ENCODE data around the gene POLG2. TPM values are rescaled to one million over a fixed set of nuclear protein-coding genes. Genes with fewer than 3 reads are reported as not detected.

The POLG2 gene
- total RNA-seq, 1 experiment from 2014 or later = 20.3 TPM

GRCh38 chr17:64540118-64540776 is 43.4 kb upstream of the POLG2 start:
- DNase-seq (peak; percentile 88), ATAC-seq (peak; percentile 88)
- TF ChIP-seq EZH2phosphoT487 (IDR thresholded peaks at IDR 0.05; ENCODE audit: borderline replicate concordance, low read length) (no peak), CTCF (conservative IDR thresholded peaks at IDR 0.05; ENCODE audit: low read depth, low read length) (no peak), EZH2 (IDR thresholded peaks at IDR 0.05; ENCODE audit: low read length, unreplicated experiment) (no peak)
- H3K79me2 ChIP-seq (ENCODE audit: low read length) = no peaks in the 10 kb centered on the region
- 0 out of 2 replicates have a peak, but pooled peaks cover 3% of the 10 kb centered on the region for H4K20me1 ChIP-seq (ENCODE audit: low read length)
- H3K4me1 ChIP-seq (ENCODE audit: insufficient read depth, low read length) = peaks cover 16% of the 10 kb centered on the region
- intact Hi-C loops (cut with micrococcal nuclease) = loop anchor here (1.0 to 10.0 kb wide), 2 partner anchors 65 to 109 kb away; no protein-coding TSS in a partner anchor
- H3K4me2 ChIP-seq (ENCODE audit: low read length) = no peak overlapping the region
- H3K36me3 ChIP-seq (ENCODE audit: low read depth, low read length) = peaks cover 66% of the 10 kb centered on the region
- no TSS peak for BruUV-seq (replicated peaks)
- CTCF ChIA-PET = no interaction called here
- no peak overlapping the region for H2AFZ ChIP-seq (ENCODE audit: low read length)
- no peak overlapping the region for H3K9ac ChIP-seq (ENCODE audit: low read length)
- H3F3A ChIP-seq (ENCODE audit: low read length, unreplicated experiment) = no peaks in the 10 kb centered on the region
- H3K27me3 ChIP-seq (ENCODE audit: low read length) = no peaks in the 10 kb centered on the region
- POLR2A ChIA-PET (ENCODE audit: unreplicated experiment) = interaction anchor here (0.6 kb wide), 1 partner anchor 35 kb away, joined by 4 read pairs; no protein-coding TSS in a partner anchor
- no peaks in the 10 kb centered on the region for H3K9me2 ChIP-seq (replicated peaks; ENCODE audit: low read length)
- H3K4me3 ChIP-seq (ENCODE audit: low read length) = no peak overlapping the region
- no peaks in the 10 kb centered on the region for H3K9me3 ChIP-seq (ENCODE audit: low read length)
- peak overlapping the region; percentile 29 for H3K27ac ChIP-seq (ENCODE audit: low read length)

DNA sequence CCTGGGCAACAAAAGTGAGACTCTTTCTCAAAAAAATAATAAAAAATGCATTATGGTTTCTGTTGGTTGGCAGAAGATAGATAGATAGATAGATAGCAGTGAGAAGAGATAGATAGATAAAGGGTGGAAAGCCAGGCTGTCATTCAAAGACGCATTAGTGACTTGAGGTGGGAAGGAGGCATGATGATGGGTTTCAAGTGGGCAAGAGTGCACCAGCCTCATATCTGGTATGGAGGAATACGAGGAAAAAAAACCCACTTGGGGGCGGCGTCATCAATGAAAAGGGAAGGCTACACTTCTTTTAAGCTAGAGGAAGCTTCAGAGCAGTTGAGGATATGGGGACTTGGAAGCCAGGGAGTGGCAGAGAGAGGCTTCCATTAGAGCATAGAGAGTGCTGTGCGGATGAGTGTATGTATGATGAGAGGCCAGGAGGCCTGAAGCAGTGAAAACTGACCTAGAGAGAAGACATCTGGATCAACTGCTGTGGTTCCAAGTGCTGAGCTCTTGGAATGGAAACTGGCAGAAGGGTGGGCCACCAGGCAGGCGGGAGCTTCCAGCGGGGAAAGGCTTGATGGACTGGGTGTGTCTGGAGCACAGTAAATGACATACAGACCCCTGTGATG is 41.8 kb upstream of the POLG2 start:
- Histone ChIP-seq H3K9me3 (ENCODE audit: low read length) (no peaks in the 10 kb centered on the region), H3K4me3 (ENCODE audit: low read length) (no peak overlapping the region), H2AFZ (ENCODE audit: low read length) (no peak overlapping the region), H3K79me2 (ENCODE audit: low read length) (no peaks in the 10 kb centered on the region), H3K27me3 (ENCODE audit: low read length) (no peaks in the 10 kb centered on the region), H3K27ac (ENCODE audit: low read length) (no peak overlapping the region), H3F3A (ENCODE audit: low read length, unreplicated experiment) (peaks cover 5% of the 10 kb centered on the region), H3K9me2 (replicated peaks; ENCODE audit: low read length) (no peaks in the 10 kb centered on the region), H3K36me3 (ENCODE audit: low read depth, low read length) (peaks cover 66% of the 10 kb centered on the region), H3K4me2 (ENCODE audit: low read length) (no peak overlapping the region), H3K9ac (ENCODE audit: low read length) (no peak overlapping the region), H3K4me1 (ENCODE audit: insufficient read depth, low read length) (peaks cover 16% of the 10 kb centered on the region), H4K20me1 (ENCODE audit: low read length) (no peaks in the 10 kb centered on the region)
- ChIA-PET POLR2A (ENCODE audit: unreplicated experiment) (interaction anchor here (0.5 kb wide), 1 partner anchor 198 kb away, joined by 3 read pairs; no protein-coding TSS in a partner anchor), CTCF (interaction anchor here (0.6 kb wide), 1 partner anchor 98 kb away, joined by 3 read pairs; no protein-coding TSS in a partner anchor)
- BruUV-seq (replicated peaks) = no TSS peak
- intact Hi-C loops (cut with micrococcal nuclease) = no loop called here
- ATAC-seq (no peak), DNase-seq (no peak)
- TF ChIP-seq EZH2 (IDR thresholded peaks at IDR 0.05; ENCODE audit: low read length, unreplicated experiment) = no peak
- no peak for TF ChIP-seq EZH2phosphoT487 (IDR thresholded peaks at IDR 0.05; ENCODE audit: borderline replicate concordance, low read length)
- TF ChIP-seq CTCF (conservative IDR thresholded peaks at IDR 0.05; ENCODE audit: low read depth, low read length) = no peak

- Histone ChIP-seq H3K27me3 (ENCODE audit: low read length) (no peaks in the 10 kb centered on the region), H3K27ac (ENCODE audit: low read length) (no peak overlapping the region), H3K4me3 (ENCODE audit: low read length) (no peak overlapping the region), H3K9me2 (replicated peaks; ENCODE audit: low read length) (no peaks in the 10 kb centered on the region), H3K9me3 (ENCODE audit: low read length) (no peaks in the 10 kb centered on the region), H3K79me2 (ENCODE audit: low read length) (no peaks in the 10 kb centered on the region), H4K20me1 (ENCODE audit: low read length) (no peaks in the 10 kb centered on the region), H3K4me1 (ENCODE audit: insufficient read depth, low read length) (peaks cover 16% of the 10 kb centered on the region), H3F3A (ENCODE audit: low read length, unreplicated experiment) (peaks cover 6% of the 10 kb centered on the region), H3K36me3 (ENCODE audit: low read depth, low read length) (peaks cover 68% of the 10 kb centered on the region), H2AFZ (ENCODE audit: low read length) (no peak overlapping the region), H3K9ac (ENCODE audit: low read length) (no peak overlapping the region), H3K4me2 (ENCODE audit: low read length) (no peak overlapping the region)
- BruUV-seq (replicated peaks) = no TSS peak
- ATAC-seq = no peak
- no peak for TF ChIP-seq EZH2phosphoT487 (IDR thresholded peaks at IDR 0.05; ENCODE audit: borderline replicate concordance, low read length)
- no peak for TF ChIP-seq EZH2 (IDR thresholded peaks at IDR 0.05; ENCODE audit: low read length, unreplicated experiment)
- TF ChIP-seq CTCF (conservative IDR thresholded peaks at IDR 0.05; ENCODE audit: low read depth, low read length) = no peak
- ChIA-PET CTCF (no interaction called here), POLR2A (ENCODE audit: unreplicated experiment) (interaction anchor here (0.6 kb wide), 1 partner anchor 104 kb away, joined by 4 read pairs; no protein-coding TSS in a partner anchor)
- no peak for DNase-seq
- intact Hi-C loops (cut with micrococcal nuclease) = no loop called here
Observed at GRCh38 chr17:64537488-64537887, 40.6 kb upstream of the POLG2 start.
